Forelimb muscle (tissue), 1 donor: ENCODE data around the gene SLAIN1. TPM values are rescaled to one million over a fixed set of nuclear protein-coding genes. Genes with fewer than 3 reads are reported as not detected.

ENCODE experiments used
- polyA plus RNA-seq: library from polyadenylated mRNA; unstranded; fragments of 120-200 nt; gene quantifications from one replicate; pipeline ENCODE4 v1.2.1, GENCODE V29; 2013; ENCODE audit not compliant: insufficient read length

Gene SLAIN1
- polyA plus RNA-seq, 1 donor: 5.5 TPM

Other genes starting within 250 kb of the SLAIN1 start
- not detected for gene SCEL, start 162.0 kb upstream of the SLAIN1 start, polyA plus RNA-seq
- gene EDNRB, start 221.1 kb downstream of the SLAIN1 start, polyA plus RNA-seq: 9.1 TPM